HG03045 (cell line): ENCODE data around the gene ZNF860.

Source experiments
- ATAC-seq: cut with Tn5 transposase; IDR thresholded peaks from one replicate; pipeline ENCODE4 v1.9.1; 2021; ENCODE audit warnings: mild to moderate bottlenecking, moderate library complexity; ENCODE audit not compliant: unreplicated experiment

ZNF860 gene

GRCh38 chr3:31981206-31982181, at the start of gene ZNF860, which contains the start of gene OSBPL10:
Gene ZNF860, plus strand, starts transcription at chr3:31981750. Its CDS starts 7,330 bp downstream, at chr3:31989080.
Gene OSBPL10, minus strand, starts transcription at chr3:31981262. Its CDS starts 83 bp downstream, at chr3:31981179.
- peak; percentile 28 for ATAC-seq

GRCh38 chr3:31932990-31933389, 48.6 kb upstream of the ZNF860 start:
- no peak for ATAC-seq

GRCh38 chr3:31934018-31934417, 47.5 kb upstream of the ZNF860 start:
- ATAC-seq = no peak

- ATAC-seq = no peak
Measured at GRCh38 chr3:31934866-31935265, 46.7 kb upstream of the ZNF860 start.

- ATAC-seq = no peak
Measured at GRCh38 chr3:31936420-31937060, 45.0 kb upstream of the ZNF860 start.

GRCh38 chr3:31937225-31937624, 44.3 kb upstream of the ZNF860 start:
- no peak for ATAC-seq

- no peak for ATAC-seq
Measured at GRCh38 chr3:31942446-31942845, 39.1 kb upstream of the ZNF860 start.

- no peak for ATAC-seq
Measured at GRCh38 chr3:31943041-31943440, 38.5 kb upstream of the ZNF860 start.

GRCh38 chr3:31945738-31946052, 35.9 kb upstream of the ZNF860 start:
- no peak for ATAC-seq

- no peak for ATAC-seq
Measured at GRCh38 chr3:31946484-31947081, 35.0 kb upstream of the ZNF860 start.

GRCh38 chr3:31947162-31947561, 34.4 kb upstream of the ZNF860 start:
- ATAC-seq = no peak

- no peak for ATAC-seq
Measured at GRCh38 chr3:31947671-31948091, 33.9 kb upstream of the ZNF860 start.

- ATAC-seq = no peak
Measured at GRCh38 chr3:31948280-31948679, 33.3 kb upstream of the ZNF860 start.

GRCh38 chr3:31952205-31952604, 29.3 kb upstream of the ZNF860 start:
- no peak for ATAC-seq

GRCh38 chr3:31953091-31953490, 28.5 kb upstream of the ZNF860 start:
- ATAC-seq = no peak

GRCh38 chr3:31953636-31954035, 27.9 kb upstream of the ZNF860 start:
- ATAC-seq = no peak

- no peak for ATAC-seq
Measured at GRCh38 chr3:31955581-31955980, 26.0 kb upstream of the ZNF860 start.

- ATAC-seq = no peak
Measured at GRCh38 chr3:31957106-31957505, 24.4 kb upstream of the ZNF860 start.

- no peak for ATAC-seq
Measured at GRCh38 chr3:31958701-31959152, 22.8 kb upstream of the ZNF860 start.

- no peak for ATAC-seq
Measured at GRCh38 chr3:31959251-31959650, 22.3 kb upstream of the ZNF860 start.

- no peak for ATAC-seq
Measured at GRCh38 chr3:31959951-31960792, 21.4 kb upstream of the ZNF860 start.
